Measurements from ENCODE around the gene MYO15B.

The MYO15B gene

GRCh38 chr17:75558666-75559530, 28.7 kb upstream of the MYO15B start:
- no peak for DNase-seq (ENCODE audit: low spot score)

GRCh38 chr17:75559958-75560533, 27.6 kb upstream of the MYO15B start:
- DNase-seq (ENCODE audit: low spot score) = no peak

GRCh38 chr17:75561927-75562603, 25.5 kb upstream of the MYO15B start:
- DNase-seq (ENCODE audit: low spot score) = no peak

- DNase-seq (ENCODE audit: low spot score) = no peak
These were observed 24.4 kb upstream of the MYO15B start for GRCh38 chr17:75563063-75563758.

- DNase-seq (ENCODE audit: low spot score) = no peak
These were observed 23.4 kb upstream of the MYO15B start for GRCh38 chr17:75564195-75564594.

GRCh38 chr17:75565066-75565465, 22.5 kb upstream of the MYO15B start:
- no peak for DNase-seq (ENCODE audit: low spot score)

GRCh38 chr17:75565618-75566017, 22.0 kb upstream of the MYO15B start:
- DNase-seq (ENCODE audit: low spot score) = no peak

GRCh38 chr17:75566416-75566815, 21.2 kb upstream of the MYO15B start:
- DNase-seq (ENCODE audit: low spot score) = no peak

GRCh38 chr17:75566834-75567233, 20.8 kb upstream of the MYO15B start:
- no peak for DNase-seq (ENCODE audit: low spot score)

- no peak for DNase-seq (ENCODE audit: low spot score)
These were observed 19.0 kb upstream of the MYO15B start for GRCh38 chr17:75568412-75569255.

GRCh38 chr17:75570034-75570676, 17.4 kb upstream of the MYO15B start:
- no peak for DNase-seq (ENCODE audit: low spot score)

- no peak for DNase-seq (ENCODE audit: low spot score)
These were observed 16.8 kb upstream of the MYO15B start for GRCh38 chr17:75570772-75571171.

- DNase-seq (ENCODE audit: low spot score) = no peak
These were observed 16.3 kb upstream of the MYO15B start for GRCh38 chr17:75571197-75571884.

- no peak for DNase-seq (ENCODE audit: low spot score)
These were observed 15.8 kb upstream of the MYO15B start for GRCh38 chr17:75571885-75572215.

GRCh38 chr17:75572713-75573539, 14.7 kb upstream of the MYO15B start:
- no peak for DNase-seq (ENCODE audit: low spot score)

GRCh38 chr17:75573540-75573957, 14.1 kb upstream of the MYO15B start:
- no peak for DNase-seq (ENCODE audit: low spot score)

- no peak for DNase-seq (ENCODE audit: low spot score)
These were observed 13.6 kb upstream of the MYO15B start for GRCh38 chr17:75573994-75574393.

GRCh38 chr17:75574404-75575036, 13.1 kb upstream of the MYO15B start:
- no peak for DNase-seq (ENCODE audit: low spot score)

GRCh38 chr17:75575197-75575596, 12.4 kb upstream of the MYO15B start:
- no peak for DNase-seq (ENCODE audit: low spot score)

Measured in HuH-7 (cell line).